HG03045 (cell line): ENCODE data around the gene HIPK2.

Experiments used
- ATAC-seq: cut with Tn5 transposase; IDR thresholded peaks from one replicate; pipeline ENCODE4 v1.9.1; 2021; ENCODE audit warnings: mild to moderate bottlenecking, moderate library complexity; ENCODE audit not compliant: unreplicated experiment

Gene HIPK2

GRCh38 chr7:139574618-139575337 is 203.0 kb downstream of the HIPK2 start:
- no peak for ATAC-seq

GRCh38 chr7:139573871-139574270 is 203.9 kb downstream of the HIPK2 start:
- no peak for ATAC-seq

- ATAC-seq, result no peak
Observed at GRCh38 chr7:139572704-139573385, 205.0 kb downstream of the HIPK2 start.

GRCh38 chr7:139572071-139572470 is 205.7 kb downstream of the HIPK2 start:
- no peak for ATAC-seq

GRCh38 chr7:139571651-139572050 is 206.1 kb downstream of the HIPK2 start:
- no peak for ATAC-seq

- no peak for ATAC-seq
Observed at GRCh38 chr7:139571190-139571589, 206.6 kb downstream of the HIPK2 start.

GRCh38 chr7:139570626-139571025 is 207.2 kb downstream of the HIPK2 start:
- no peak for ATAC-seq

GRCh38 chr7:139570119-139570518 is 207.7 kb downstream of the HIPK2 start:
- ATAC-seq, result no peak

- no peak for ATAC-seq
Observed at GRCh38 chr7:139568813-139569490, 208.8 kb downstream of the HIPK2 start.

- no peak for ATAC-seq
Observed at GRCh38 chr7:139568346-139568675, 209.5 kb downstream of the HIPK2 start.

- ATAC-seq, result no peak
Observed at GRCh38 chr7:139567647-139568345, 210.0 kb downstream of the HIPK2 start.

- no peak for ATAC-seq
Observed at GRCh38 chr7:139566736-139567646, 210.8 kb downstream of the HIPK2 start.

- no peak for ATAC-seq
Observed at GRCh38 chr7:139566075-139566474, 211.7 kb downstream of the HIPK2 start.

- no peak for ATAC-seq
Observed at GRCh38 chr7:139563856-139564255, 213.9 kb downstream of the HIPK2 start.

GRCh38 chr7:139562961-139563565 is 214.7 kb downstream of the HIPK2 start:
- ATAC-seq, result no peak

- no peak for ATAC-seq
Observed at GRCh38 chr7:139562491-139562890, 215.3 kb downstream of the HIPK2 start.

GRCh38 chr7:139560678-139561077 is 217.1 kb downstream of the HIPK2 start:
- no peak for ATAC-seq

- ATAC-seq, result no peak
Observed at GRCh38 chr7:139560199-139560598, 217.6 kb downstream of the HIPK2 start.

GRCh38 chr7:139559364-139560105 is 218.3 kb downstream of the HIPK2 start:
- ATAC-seq, result no peak
